K562 (cell line): ENCODE measurements around the gene COMMD9. TPM values are rescaled to one million over a fixed set of nuclear protein-coding genes. Genes with fewer than 3 reads are reported as not detected.

Source experiments
- ATAC-seq: fragments of 200-7000 bp; cut with Tn5 transposase; 3 replicates; pipeline ENCODE4 v1.9.1; 2020; ENCODE audit warnings: moderate library complexity
- BruUV-seq: library from RNA; stranded (reverse); fragments of 400-500 nt; replicated peaks from 2 replicates; lab custom pipeline; 2021; lab: Mats Ljungman, UMichigan
- CTCF ChIA-PET: fragments of 300-600 bp; formaldehyde crosslinking; extraction: SDS; loops from one replicate; lab custom pipeline; 2021; ENCODE audit warnings: low intra/inter-chr PET ratio; lab: Yijun Ruan, JAX
- POLR2A ChIA-PET: fragments of 300-600, 350-650 bp; sonication (Branson Sonifier 250); formaldehyde crosslinking; extraction: SDS; loops from one replicate; lab custom pipeline; 2021; ENCODE audit warnings: antibody characterized with exemption, inconsistent platforms; lab: Yijun Ruan, JAX
- DNase-seq, 4 experiments: peaks; one replicate each; pipeline versions ENCODE4 v3.0.0 to v3.0.0-alpha.2; 2011 to 2018; ENCODE audit warnings: low spot score in 3 of 4, mixed read lengths in 3 of 4; ENCODE audit errors: extremely low read depth in 1 of 4
- FAIRE-seq: peaks from 2 replicates; lab custom pipeline; 2011; peaks lifted over from hg19 to GRCh38; lab: Jason Lieb, UNC
- H2AFZ ChIP-seq: 2 replicates; pipeline ENCODE4 v1.6.0; 2011; ENCODE audit warnings: low read depth, low read length, control low read depth, inconsistent platforms
- H3K27ac ChIP-seq: fragments of 200-600 bp; 3 replicates; pipeline ENCODE4 v1.8.0; 2011; ENCODE audit warnings: low read depth, mild to moderate bottlenecking, control low read depth, inconsistent platforms, low read length, moderate library complexity, mixed read lengths; ENCODE audit errors: extremely low read depth
- H3K27me3 ChIP-seq, 2 experiments: fragments of 300-600 bp in 1 of 2; 2 replicates in 1 of 2; 3 replicates in 1 of 2; pipeline versions ENCODE4 v1.6.0 to v1.8.0; 2011; ENCODE audit warnings: inconsistent platforms in 2 of 2, low read length in 2 of 2, mild to moderate bottlenecking in 1 of 2, mixed read lengths in 1 of 2, moderate library complexity in 1 of 2; ENCODE audit not compliant: control insufficient read depth in 2 of 2, insufficient read depth in 2 of 2
- H3K36me3 ChIP-seq: fragments of 300-600 bp; 3 replicates; pipeline ENCODE4 v1.8.0; 2011; ENCODE audit warnings: mild to moderate bottlenecking, low read length, inconsistent platforms; ENCODE audit not compliant: control insufficient read depth, insufficient read depth
- H3K4me1 ChIP-seq, 2 experiments: fragments of 200-600 bp in 1 of 2; replicated peaks in 1 of 2; 2 replicates in 1 of 2; 3 replicates in 1 of 2; pipeline versions ENCODE4 v1.5.1 to v1.8.0; 2011; ENCODE audit warnings: inconsistent platforms in 2 of 2, low read length in 2 of 2, mild to moderate bottlenecking in 1 of 2, mixed read lengths in 1 of 2, moderate library complexity in 1 of 2; ENCODE audit not compliant: control insufficient read depth in 2 of 2, insufficient read depth in 2 of 2
- H3K4me2 ChIP-seq: 2 replicates; pipeline ENCODE4 v1.6.1; 2011; ENCODE audit warnings: low read length, control low read depth, inconsistent platforms, mixed read lengths; ENCODE audit not compliant: insufficient read depth
- H3K4me3 ChIP-seq: fragments of 200-600 bp; sonication (generic), shearing (Covaris generic); 2 replicates; pipeline ENCODE4 v1.5.1; 2016; ENCODE audit warnings: control low read depth, inconsistent platforms
- H3K79me2 ChIP-seq: fragments of 200-600 bp; 3 replicates; pipeline ENCODE4 v1.8.0; 2011; ENCODE audit warnings: low read length, inconsistent platforms; ENCODE audit not compliant: control insufficient read depth, insufficient read depth
- H3K9ac ChIP-seq, 2 experiments: 2 replicates each; pipeline versions ENCODE4 v1.6.0 to v1.6.1; 2011; ENCODE audit warnings: low read depth in 2 of 2, low read length in 2 of 2, control low read depth in 1 of 2, inconsistent platforms in 1 of 2, mild to moderate bottlenecking in 1 of 2, mixed read lengths in 1 of 2; ENCODE audit not compliant: insufficient read depth in 1 of 2
- H3K9me1 ChIP-seq: one replicate; pipeline ENCODE4 v1.6.0; 2011; ENCODE audit warnings: inconsistent platforms, mild to moderate bottlenecking, low read length, moderate library complexity; ENCODE audit not compliant: control insufficient read depth, insufficient read depth
- H3K9me3 ChIP-seq: replicated peaks from 2 replicates; pipeline ENCODE4 v1.5.1; 2011; ENCODE audit warnings: low read depth, low read length, inconsistent platforms; ENCODE audit not compliant: control insufficient read depth, insufficient read depth
- H4K20me1 ChIP-seq: replicated peaks from 2 replicates; pipeline ENCODE4 v1.6.1; 2011; ENCODE audit warnings: low read length, inconsistent platforms, mixed read lengths; ENCODE audit not compliant: control insufficient read depth, insufficient read depth
- ATF2 ChIP-seq: sonication (generic); formaldehyde crosslinking; IDR thresholded peaks from 2 replicates; pipeline ENCODE4 v1.8.1; 2022; ENCODE audit warnings: missing genetic modification reagents
- BRF2 ChIP-seq: IDR thresholded peaks from 3 replicates; pipeline ENCODE4 v1.6.1; 2011; ENCODE audit warnings: borderline replicate concordance, mild to moderate bottlenecking; ENCODE audit not compliant: insufficient read length, insufficient read depth
- NFE2L1 ChIP-seq: fragments of 450-650 bp; IDR thresholded peaks from 2 replicates; pipeline ENCODE4 v1.6.1; 2016; ENCODE audit warnings: missing genetic modification characterization, low read depth, mild to moderate bottlenecking, missing compliant biosample characterization, moderate library complexity, borderline replicate concordance
- NR2F6 ChIP-seq: fragments of 450-650 bp; formaldehyde crosslinking; IDR thresholded peaks from 2 replicates; pipeline ENCODE4 v1.4.0; 2020; ENCODE audit warnings: mild to moderate bottlenecking
- SRF ChIP-seq, 2 experiments: fragments of 250-450, 450-650 bp in 1 of 2; sonication (Bioruptor Pico) in 1 of 2; sonication (generic) in 1 of 2; formaldehyde crosslinking; IDR thresholded peaks; 2 replicates each; pipeline versions ENCODE4 v1.5.0 to v1.5.1; 2020 to 2022; ENCODE audit warnings: mild to moderate bottlenecking in 1 of 2, missing genetic modification reagents in 1 of 2
- ZNF133 ChIP-seq: fragments of 250-450 bp; sonication (Bioruptor Pico); IDR thresholded peaks from 2 replicates; pipeline ENCODE4 v1.4.0; 2020; ENCODE audit warnings: mild to moderate bottlenecking
- ZNF280B ChIP-seq: fragments of 250-450 bp; sonication (Bioruptor Pico); IDR thresholded peaks from 2 replicates; pipeline ENCODE4 v1.5.1; 2021; ENCODE audit warnings: mild to moderate bottlenecking
- WGBS: fragments of 100-300 bp; shearing (Covaris generic); methylation state at CpG from one replicate; pipeline ENCODE4 v1.1.6; 2016; ENCODE audit warnings: low coverage, mixed read lengths; ENCODE audit not compliant: insufficient coverage; ENCODE audit errors: missing lambda C conversion rate; 5-methylcytosine and 5-hydroxymethylcytosine counted together
- in situ Hi-C: fragments of 300-500 bp; cut with MboI; formaldehyde crosslinking; loops from 4 replicates; pipeline ENCODE4 v1.15.0; 2018; ENCODE audit warnings: inconsistent platforms, mixed read lengths
- intact Hi-C: fragments of 100-400 bp; cut with micrococcal nuclease; formaldehyde crosslinking; loops from 2 replicates; pipeline ENCODE4 v1.14.2; 2022
- polyA plus RNA-seq, 8 experiments: library from polyadenylated mRNA; depleted of rRNA in 4 of 8; stranded (reverse) in 5 of 8; unstranded in 3 of 8; fragments of >200 nt; fragmentation: Nextera tagmentation in 2 of 8; fragmentation: Illumina TruSeq in 1 of 8; extraction: Ambion mirVana in 2 of 8; extraction: Trizol in 1 of 8; gene quantifications; 2 replicates each; pipeline versions ENCODE4 v1.2.1 to v1.2.3, GENCODE V29; 2011 to 2014; ENCODE audit warnings: inconsistent platforms in 1 of 8, missing spikeins in 1 of 8
- total RNA-seq, 7 experiments: library from RNA; depleted of rRNA in 6 of 7; stranded (reverse); fragments of >200 nt in 6 of 7; fragmentation: Illumina TruSeq in 2 of 7; extraction: Trizol in 2 of 7; gene quantifications; 2 replicates each; pipeline versions ENCODE4 v1.2.1 to v1.2.3, GENCODE V29; 2011 to 2021; ENCODE audit warnings: low replicate concordance in 1 of 7
- TF ChIP-seq, protein P1 (sequence below): fragments of 250-450 bp; sonication (Bioruptor Pico); IDR thresholded peaks from 2 replicates; pipeline ENCODE4 v1.8.0; 2021; ENCODE audit warnings: borderline replicate concordance, mild to moderate bottlenecking, moderate library complexity; ENCODE audit not compliant: poor library complexity, severe bottlenecking

COMMD9 gene
- total and polyA plus RNA-seq, 9 of the 15 experiments (the other 6 are each of a cell fraction or from before 2014, with no cell fraction given), result 27.3 to 121 (median 48.0) TPM

DNA sequence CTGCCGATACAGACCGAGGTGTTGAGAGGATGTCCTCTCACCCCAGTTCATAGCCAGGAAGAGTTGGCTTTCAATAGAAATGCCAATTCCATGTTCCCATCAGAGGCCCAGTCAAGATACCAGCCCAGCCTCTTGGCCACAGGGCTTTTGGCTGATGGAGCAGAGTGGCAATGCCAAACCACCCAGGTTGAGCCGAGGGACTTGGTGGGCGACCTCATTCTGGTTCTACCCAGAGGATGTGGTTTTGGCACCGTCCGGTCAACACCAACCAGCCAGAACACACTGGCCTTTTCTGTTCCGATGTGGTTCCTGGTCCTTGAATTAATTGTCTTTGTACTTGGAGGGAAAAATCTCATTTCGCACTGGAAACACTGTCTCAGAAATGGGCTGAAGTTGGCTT, 60.5 kb downstream of the COMMD9 start:
- DNase-seq (no peak), ATAC-seq (no peak), FAIRE-seq (no peak)
- no TSS peak for BruUV-seq
- Histone ChIP-seq H3K36me3 (no peaks in the 10 kb centered on the region), H3K27ac (no peak overlapping the region), H3K9me3 (no peaks in the 10 kb centered on the region), H3K4me1 (no peaks in the 10 kb centered on the region), H3K4me2 (no peak overlapping the region), H4K20me1 (no peaks in the 10 kb centered on the region; the same call in none of the 2 replicates), H3K9me1 (no peaks in the 10 kb centered on the region), H3K9ac (no peak overlapping the region), H2AFZ (no peak overlapping the region), H3K79me2 (no peaks in the 10 kb centered on the region), H3K4me3 (no peak overlapping the region), H3K27me3 (peaks cover 0 to 13% of the 10 kb centered on the region in 2 experiments; a peak in 1 of 5 replicates)
- CTCF ChIA-PET, result no interaction called here
- 45% methylated on average over 8 of the region's 8 CpGs for WGBS
- in situ Hi-C loops (no loop called here), intact Hi-C loops (no loop called here)
- TF ChIP-seq ATF2 (no peak), ZNF280B (CRISPR knock-in tag) (no peak), ZNF133 (CRISPR knock-in tag) (no peak), BRF2 (no peak), SRF (CRISPR knock-in tag; IDR thresholded peaks at IDR 0.05) (no peak), NR2F6 (CRISPR knock-in tag) (no peak), NFE2L1 (tag) (no peak)
- TF ChIP-seq, protein P1, sequence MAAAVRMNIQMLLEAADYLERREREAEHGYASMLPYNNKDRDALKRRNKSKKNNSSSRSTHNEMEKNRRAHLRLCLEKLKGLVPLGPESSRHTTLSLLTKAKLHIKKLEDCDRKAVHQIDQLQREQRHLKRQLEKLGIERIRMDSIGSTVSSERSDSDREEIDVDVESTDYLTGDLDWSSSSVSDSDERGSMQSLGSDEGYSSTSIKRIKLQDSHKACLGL, result no peak
- POLR2A ChIA-PET, result interaction anchor here (1.0 kb wide), 1 partner anchor 13 kb away, joined by 3 read pairs; no protein-coding TSS in a partner anchor
